ENCODE data around the gene TMEM214. TPM values are rescaled to one million over a fixed set of nuclear protein-coding genes. Genes with fewer than 3 reads are reported as not detected.

Gene TMEM214
- total and polyA plus RNA-seq, 4 experiments from 2014 or later = 25.6 to 99.8 (median 65.9) TPM

DNA sequence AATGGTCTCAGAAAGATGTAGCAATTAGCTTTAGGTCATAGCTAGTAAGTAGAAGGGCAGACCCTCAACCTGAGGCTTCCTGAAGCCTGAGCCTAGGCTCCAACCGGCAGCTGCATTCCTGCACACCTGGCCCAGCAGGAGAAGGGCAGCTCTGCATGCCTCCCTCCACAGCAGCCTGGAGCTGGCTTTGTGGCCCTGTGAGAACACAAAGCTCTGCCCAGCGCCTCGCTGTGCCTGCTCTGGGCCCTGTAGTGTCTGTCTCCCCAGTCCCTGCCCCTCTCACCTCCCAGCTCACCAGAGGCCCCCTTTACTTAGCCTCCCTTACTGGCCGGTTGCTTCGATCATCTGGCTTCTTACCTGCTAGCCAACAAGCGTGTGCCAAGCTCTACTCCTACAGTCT lies 6.7 kb downstream of the TMEM214 start:
- H3K9me3 ChIP-seq (ENCODE audit: control insufficient read depth in 1 of 2, low read length in 2 of 2) = no peaks in the 10 kb centered on the region
- H3K4me3 Mint-ChIP-seq = no peak overlapping the region
- no peaks in the 10 kb centered on the region for H3K27me3 ChIP-seq (ENCODE audit: insufficient read depth, low read length)
- intact Hi-C loops (cut with micrococcal nuclease) = no loop called here
- H3K4me1 ChIP-seq (ENCODE audit: insufficient read depth, low read length) = peaks cover 8% of the 10 kb centered on the region
- H3K9me3 Mint-ChIP-seq = no peaks in the 10 kb centered on the region
- peaks cover 3 to 8% (median 5%) of the 10 kb centered on the region in 4 donors for H3K4me1 Mint-ChIP-seq
- H3K36me3 ChIP-seq (ENCODE audit: insufficient read depth, low read length) = peaks cover 64% of the 10 kb centered on the region
- no peak for DNase-seq
- no peak overlapping the region for H3K4me3 ChIP-seq (ENCODE audit: low read length in 2 of 2)
- POLR2A ChIA-PET (ENCODE audit: partially characterized antibody) = interaction anchor here (1.0 to 4.5 kb wide), 2 partner anchors 11 to 32 kb away, joined by 3 to 37 read pairs; partner anchors contain the start of gene AGBL5
- no peak overlapping the region for H3K27ac ChIP-seq (ENCODE audit: low read depth, low read length)
- H3K27ac Mint-ChIP-seq = peak overlapping the region in 1 of 7 donors; percentile 8
- CTCF ChIA-PET (ENCODE audit: partially characterized antibody) = interaction anchor here (1.0 to 1.5 kb wide), 2 partner anchors 10 to 11 kb away, joined by 3 to 4 read pairs; partner anchors contain the start of gene AGBL5
- no peaks in the 10 kb centered on the region for H3K27me3 Mint-ChIP-seq
- H3K36me3 Mint-ChIP-seq = peaks cover 18 to 68% of the 10 kb centered on the region in 2 donors

DNA sequence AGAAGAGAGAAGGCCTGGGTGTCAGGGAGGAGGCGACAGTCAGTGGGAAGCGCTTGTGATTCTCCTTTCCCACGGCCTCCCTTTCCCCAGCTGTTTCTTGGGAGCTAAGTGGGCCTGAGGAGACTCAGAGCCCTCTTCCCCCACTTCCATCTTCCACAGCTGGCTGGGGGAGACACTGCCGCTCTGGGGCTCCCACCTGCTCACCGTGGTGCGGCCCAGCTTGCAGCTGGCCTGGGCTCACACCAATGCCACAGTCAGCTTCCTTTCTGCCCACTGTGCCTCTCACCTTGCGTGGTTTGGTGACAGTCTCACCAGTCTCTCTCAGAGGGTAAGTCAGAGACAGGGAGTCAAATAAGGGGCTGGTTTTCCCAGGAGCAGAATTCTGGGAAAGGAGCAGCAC lies 7.1 kb downstream of the TMEM214 start:
- CTCF ChIA-PET (ENCODE audit: partially characterized antibody) = interaction anchor here (1.0 to 1.5 kb wide), 2 partner anchors 10 to 11 kb away, joined by 3 to 4 read pairs; partner anchors contain the start of gene AGBL5
- no peaks in the 10 kb centered on the region for H3K27me3 ChIP-seq (ENCODE audit: insufficient read depth, low read length)
- H3K4me1 ChIP-seq (ENCODE audit: insufficient read depth, low read length) = peaks cover 3% of the 10 kb centered on the region
- H3K27ac ChIP-seq (ENCODE audit: low read depth, low read length) = no peak overlapping the region
- Mint-ChIP-seq H3K27ac (peak overlapping the region in 1 of 7 donors; percentile 8), H3K27me3 (no peaks in the 10 kb centered on the region), H3K36me3 (peaks cover 18 to 68% of the 10 kb centered on the region in 2 donors), H3K4me1 (peaks cover 3 to 4% (median 3%) of the 10 kb centered on the region in 4 donors), H3K9me3 (no peaks in the 10 kb centered on the region), H3K4me3 (no peak overlapping the region)
- H3K9me3 ChIP-seq (ENCODE audit: control insufficient read depth in 1 of 2, low read length in 2 of 2) = no peaks in the 10 kb centered on the region
- DNase-seq = no peak
- H3K4me3 ChIP-seq (ENCODE audit: low read length in 2 of 2) = no peak overlapping the region
- intact Hi-C loops (cut with micrococcal nuclease) = no loop called here
- peaks cover 64% of the 10 kb centered on the region for H3K36me3 ChIP-seq (ENCODE audit: insufficient read depth, low read length)
- POLR2A ChIA-PET (ENCODE audit: partially characterized antibody) = interaction anchor here (1.0 to 4.5 kb wide), 2 partner anchors 11 to 31 kb away, joined by 3 to 37 read pairs; partner anchors contain the start of gene AGBL5

DNA sequence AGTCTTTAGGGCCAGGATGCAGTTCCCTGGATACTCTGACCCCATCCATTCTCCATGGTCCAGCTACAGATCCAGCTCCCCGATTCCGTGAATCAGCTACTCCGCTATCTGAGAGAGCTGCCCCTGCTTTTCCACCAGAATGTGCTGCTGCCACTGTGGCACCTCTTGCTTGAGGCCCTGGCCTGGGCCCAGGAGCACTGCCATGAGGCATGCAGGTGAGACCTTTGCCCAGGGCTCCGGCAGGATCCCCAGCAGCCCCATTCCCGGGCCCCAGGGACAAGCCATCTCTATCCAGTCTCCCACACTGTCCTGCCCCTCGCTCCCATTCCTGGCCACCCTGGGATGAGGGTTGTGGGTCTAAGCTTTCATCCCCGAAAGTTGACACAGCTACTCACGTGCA lies 7.5 kb downstream of the TMEM214 start:
- Mint-ChIP-seq H3K4me1 (peaks cover 0 to 1% (median under 1%) of the 10 kb centered on the region in 4 donors), H3K4me3 (no peak overlapping the region), H3K9me3 (no peaks in the 10 kb centered on the region), H3K27me3 (no peaks in the 10 kb centered on the region), H3K27ac (peak overlapping the region in 2 of 7 donors; percentile 18 to 48), H3K36me3 (peaks cover 18 to 66% of the 10 kb centered on the region in 2 donors)
- H3K27ac ChIP-seq (ENCODE audit: low read depth, low read length) = no peak overlapping the region
- intact Hi-C loops (cut with micrococcal nuclease) = no loop called here
- no peaks in the 10 kb centered on the region for H3K9me3 ChIP-seq (ENCODE audit: control insufficient read depth in 1 of 2, low read length in 2 of 2)
- H3K27me3 ChIP-seq (ENCODE audit: insufficient read depth, low read length) = no peaks in the 10 kb centered on the region
- no peak for DNase-seq
- no peaks in the 10 kb centered on the region for H3K4me1 ChIP-seq (ENCODE audit: insufficient read depth, low read length)
- ChIA-PET POLR2A (ENCODE audit: partially characterized antibody) (interaction anchor here (4.5 kb wide), 1 partner anchor 10 kb away, joined by 37 read pairs; the partner anchor contains the start of gene AGBL5), CTCF (ENCODE audit: partially characterized antibody) (interaction anchor here (1.3 to 1.5 kb wide), 2 partner anchors 10 to 23 kb away, joined by 3 to 4 read pairs; partner anchors contain the start of gene AGBL5)
- no peak overlapping the region for H3K4me3 ChIP-seq (ENCODE audit: low read length in 2 of 2)
- peaks cover 60% of the 10 kb centered on the region for H3K36me3 ChIP-seq (ENCODE audit: insufficient read depth, low read length)

DNA sequence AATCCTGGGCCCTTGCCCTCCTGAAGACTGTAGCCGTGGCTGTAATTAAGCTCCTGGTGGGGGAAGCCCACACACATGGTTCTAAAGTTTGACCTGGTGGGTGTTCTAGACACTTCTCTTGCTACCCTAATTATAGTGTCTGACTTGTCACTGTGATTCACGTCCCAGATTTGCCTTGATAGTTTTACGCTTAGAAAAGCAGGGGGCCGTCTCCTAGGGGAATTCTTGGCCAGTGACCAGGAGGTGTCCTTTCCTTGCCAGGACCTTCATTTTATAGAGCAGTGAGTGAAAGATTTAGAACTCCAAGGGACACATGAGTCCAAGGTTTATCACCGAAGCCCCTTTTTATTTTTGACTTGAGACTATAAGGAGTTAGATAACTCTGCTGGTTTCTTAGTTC lies 9.0 kb downstream of the TMEM214 start:
- Histone ChIP-seq H3K4me3 (ENCODE audit: low read length in 2 of 2) (no peak overlapping the region), H3K36me3 (ENCODE audit: insufficient read depth, low read length) (peaks cover 45% of the 10 kb centered on the region), H3K27me3 (ENCODE audit: insufficient read depth, low read length) (no peaks in the 10 kb centered on the region), H3K4me1 (ENCODE audit: insufficient read depth, low read length) (no peaks in the 10 kb centered on the region), H3K27ac (ENCODE audit: low read depth, low read length) (no peak overlapping the region), H3K9me3 (ENCODE audit: control insufficient read depth in 1 of 2, low read length in 2 of 2) (no peaks in the 10 kb centered on the region)
- ChIA-PET CTCF (ENCODE audit: partially characterized antibody) (interaction anchor here (1.3 kb wide), 1 partner anchor 25 kb away, joined by 3 read pairs; no protein-coding TSS in a partner anchor), POLR2A (ENCODE audit: partially characterized antibody) (interaction anchor here (4.5 kb wide), 1 partner anchor 9 kb away, joined by 37 read pairs; the partner anchor contains the start of gene AGBL5)
- intact Hi-C loops (cut with micrococcal nuclease) = no loop called here
- Mint-ChIP-seq H3K4me3 (no peak overlapping the region), H3K27me3 (no peaks in the 10 kb centered on the region), H3K36me3 (peaks cover 12 to 53% of the 10 kb centered on the region in 2 donors), H3K27ac (no peak overlapping the region), H3K9me3 (no peaks in the 10 kb centered on the region), H3K4me1 (peaks cover 0 to 1% (median 0%) of the 10 kb centered on the region in 4 donors)
- no peak for DNase-seq

DNA sequence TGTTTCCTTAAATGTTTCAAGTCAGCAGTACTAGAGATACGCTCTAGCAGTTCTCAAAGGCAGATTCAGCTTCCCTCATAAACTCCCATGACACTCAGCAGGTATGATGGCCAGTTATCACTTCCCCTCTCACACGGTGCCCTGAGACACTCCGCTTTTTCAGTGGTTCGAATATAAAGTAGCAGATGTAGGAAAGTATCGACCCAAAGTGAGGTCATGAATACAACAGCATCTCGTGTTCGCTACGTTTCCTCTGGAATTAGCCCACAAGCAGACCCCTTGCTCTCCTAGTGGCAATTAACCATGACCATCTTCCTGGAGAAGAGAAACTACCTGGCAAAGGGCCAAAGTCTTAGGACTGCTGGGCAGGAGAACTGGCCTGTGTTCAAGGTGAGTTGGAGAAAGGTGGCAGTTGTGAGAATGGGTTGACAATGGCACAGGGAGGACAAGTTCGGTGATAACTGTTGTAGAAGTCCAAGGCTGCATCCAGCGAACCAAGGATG lies 9.4 kb downstream of the TMEM214 start:
- Histone ChIP-seq H3K4me1 (ENCODE audit: insufficient read depth, low read length) (no peaks in the 10 kb centered on the region), H3K4me3 (ENCODE audit: low read length in 2 of 2) (no peak overlapping the region), H3K36me3 (ENCODE audit: insufficient read depth, low read length) (peaks cover 40% of the 10 kb centered on the region), H3K27ac (ENCODE audit: low read depth, low read length) (no peak overlapping the region), H3K9me3 (ENCODE audit: control insufficient read depth in 1 of 2, low read length in 2 of 2) (no peaks in the 10 kb centered on the region), H3K27me3 (ENCODE audit: insufficient read depth, low read length) (no peaks in the 10 kb centered on the region)
- ChIA-PET POLR2A (ENCODE audit: partially characterized antibody) (interaction anchor here (1.4 kb wide), 1 partner anchor 9 kb away, joined by 7 read pairs; the partner anchor contains the start of gene AGBL5), CTCF (ENCODE audit: partially characterized antibody) (no interaction called here)
- DNase-seq = no peak
- no peaks in the 10 kb centered on the region for H3K27me3 Mint-ChIP-seq
- peaks cover 0 to 1% (median 0%) of the 10 kb centered on the region in 4 donors for H3K4me1 Mint-ChIP-seq
- H3K4me3 Mint-ChIP-seq = no peak overlapping the region
- intact Hi-C loops (cut with micrococcal nuclease) = no loop called here
- peaks cover 12 to 48% of the 10 kb centered on the region in 2 donors for H3K36me3 Mint-ChIP-seq
- H3K9me3 Mint-ChIP-seq = no peaks in the 10 kb centered on the region
- peak overlapping the region in 2 of 7 donors; percentile 16 to 35 for H3K27ac Mint-ChIP-seq

DNA sequence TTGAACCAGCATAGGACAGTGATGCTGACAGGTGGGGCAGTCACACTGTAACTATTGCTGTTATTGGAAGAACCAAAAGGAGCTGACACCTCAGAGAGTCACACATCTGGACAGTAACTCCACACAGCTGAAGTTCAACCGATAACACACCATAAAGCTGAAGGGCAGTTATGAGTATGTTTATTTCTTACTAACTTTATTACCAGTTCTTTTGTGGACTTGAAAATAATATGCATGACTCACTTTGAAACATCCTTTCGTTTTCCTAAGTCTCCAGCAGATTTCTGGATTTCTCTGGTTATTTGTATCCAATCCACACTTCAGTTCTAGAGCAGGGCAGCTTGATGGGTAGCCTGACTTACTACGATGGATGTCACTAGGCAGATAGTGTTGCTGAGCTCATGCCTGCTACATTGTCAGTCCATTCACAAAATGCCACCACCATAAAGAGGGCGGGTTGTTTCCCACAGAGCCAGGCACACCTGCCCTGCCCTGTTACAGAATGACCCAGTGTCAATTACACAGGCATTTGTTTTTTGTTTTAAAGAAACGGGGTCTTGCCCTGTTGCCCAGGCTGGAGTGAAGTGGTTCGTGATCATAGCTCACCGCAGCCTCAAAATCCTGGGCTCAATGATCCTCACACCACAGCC lies 10.3 kb downstream of the TMEM214 start:
- Histone ChIP-seq H3K36me3 (ENCODE audit: insufficient read depth, low read length) (peaks cover 31% of the 10 kb centered on the region), H3K27ac (ENCODE audit: low read depth, low read length) (no peak overlapping the region), H3K4me3 (ENCODE audit: low read length in 2 of 2) (no peak overlapping the region), H3K9me3 (ENCODE audit: control insufficient read depth in 1 of 2, low read length in 2 of 2) (no peaks in the 10 kb centered on the region), H3K4me1 (ENCODE audit: insufficient read depth, low read length) (no peaks in the 10 kb centered on the region), H3K27me3 (ENCODE audit: insufficient read depth, low read length) (no peaks in the 10 kb centered on the region)
- H3K4me3 Mint-ChIP-seq = no peak overlapping the region
- peaks cover 0 to 3% (median 0%) of the 10 kb centered on the region in 4 donors for H3K4me1 Mint-ChIP-seq
- H3K27ac Mint-ChIP-seq = peak overlapping the region in 5 of 7 donors; percentile 6 to 72 (median 35)
- ChIA-PET POLR2A (ENCODE audit: partially characterized antibody) (interaction anchor here (1.4 kb wide), 1 partner anchor 8 kb away, joined by 7 read pairs; the partner anchor contains the start of gene AGBL5), CTCF (ENCODE audit: partially characterized antibody) (no interaction called here)
- no peak for DNase-seq
- peaks cover 12 to 39% of the 10 kb centered on the region in 2 donors for H3K36me3 Mint-ChIP-seq
- intact Hi-C loops (cut with micrococcal nuclease) = no loop called here
- no peaks in the 10 kb centered on the region for H3K9me3 Mint-ChIP-seq
- H3K27me3 Mint-ChIP-seq = no peaks in the 10 kb centered on the region
